ENCODE data around the gene SLC35G4. TPM values are rescaled to one million over a fixed set of nuclear protein-coding genes. Genes with fewer than 3 reads are reported as not detected.
"Not testable (repeated sequence)": the region's sequence is repeated elsewhere in the genome, so short reads cannot be mapped to it uniquely, and the experiment has no call there.

Gene SLC35G4
- total RNA-seq, 8 experiments from 2014 or later = 0.57 to 0.91 TPM; not detected in 6

DNA sequence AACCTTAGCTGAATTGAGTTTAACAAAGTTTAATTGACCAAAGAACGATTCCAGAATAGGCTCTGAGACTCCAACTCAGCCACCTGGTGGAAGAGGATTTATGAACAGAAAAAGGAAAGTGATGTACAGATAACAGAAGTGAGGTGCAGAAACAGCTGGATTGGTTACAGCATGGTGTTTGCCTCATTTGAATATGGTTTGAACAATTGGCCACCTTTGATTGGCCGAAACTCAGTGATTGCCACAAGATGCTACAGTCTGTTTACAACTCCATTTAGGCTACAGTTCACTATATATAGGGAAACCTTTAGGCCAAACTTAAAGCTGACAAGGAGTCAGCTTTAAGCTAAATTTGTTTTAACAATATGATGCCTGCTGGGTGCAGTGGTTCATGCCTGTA is 28.1 kb upstream of the SLC35G4 start:
- in situ Hi-C loops (cut with MboI; ENCODE audit: low pct_unique_long_range_greater_than_20kb in 2 of 9, low sequenced_read_pairs in 9 of 9, unreplicated experiment in 9 of 9) = no loop called here
- ATAC-seq (replicated peaks in 6 of 8) = no peak
- Histone ChIP-seq H3K4me1 (replicated peaks in 1 of 2) (no peaks in the 10 kb centered on the region), H3K4me3 (no peak overlapping the region), H3K27ac (no peak overlapping the region)
- WGBS, 10 experiments = 30 to 100% (median 64%) methylated on average over 1 to 2 of the region's 2 CpGs

DNA sequence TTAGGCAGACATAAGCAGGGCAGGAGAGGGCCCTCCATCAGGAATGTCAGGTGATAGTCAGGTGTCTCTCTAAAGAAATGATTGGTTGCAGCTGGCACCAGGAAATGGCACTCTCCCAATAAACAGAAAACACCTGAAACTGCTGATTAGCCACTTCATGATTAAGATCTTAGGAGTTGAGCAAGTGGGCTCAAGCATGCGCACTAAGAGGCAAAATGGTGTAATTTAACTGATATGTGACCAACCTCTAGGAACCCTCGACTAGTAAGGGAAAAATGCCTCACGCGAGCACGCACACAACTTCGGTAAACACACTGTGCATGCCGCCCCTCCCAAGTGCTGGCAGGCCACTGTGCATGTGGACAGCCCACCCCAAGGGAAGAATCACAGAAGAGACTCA is 23.8 kb upstream of the SLC35G4 start:
- Histone ChIP-seq H3K4me1 (replicated peaks in 1 of 2) (no peaks in the 10 kb centered on the region), H3K4me3 (no peak overlapping the region), H3K27ac (no peak overlapping the region)
- 55 to 100% (median 74%) methylated on average over 2 to 7 of the region's 7 CpGs; no CpG with 5 or more reads in 6 of the 10 experiments for WGBS, 10 experiments
- ATAC-seq (replicated peaks in 6 of 8) = no peak
- in situ Hi-C loops (cut with MboI; ENCODE audit: low pct_unique_long_range_greater_than_20kb in 2 of 9, low sequenced_read_pairs in 9 of 9, unreplicated experiment in 9 of 9) = no loop called here

DNA sequence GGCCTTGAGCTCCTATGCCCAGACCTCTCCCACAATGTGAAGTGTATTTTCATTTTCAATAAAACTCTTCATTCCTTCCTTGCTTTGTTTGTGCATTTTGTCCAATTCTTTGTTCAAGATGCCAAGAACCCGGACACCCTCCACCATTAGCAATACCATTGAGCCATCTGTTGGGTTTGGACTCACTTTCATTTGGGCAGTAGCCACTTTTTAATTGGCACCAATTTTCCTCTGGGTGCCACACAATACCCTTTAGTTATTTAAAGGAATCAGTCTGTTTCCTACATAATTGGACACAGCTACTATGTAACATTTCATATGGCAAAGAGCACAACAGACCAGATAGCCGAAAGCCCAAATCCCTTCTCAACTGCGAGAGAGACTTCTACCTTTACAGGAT is 22.5 kb upstream of the SLC35G4 start:
- 10 to 100% (median 80%) methylated on average over 1 to 3 of the region's 3 CpGs; no CpG with 5 or more reads in 1 of the 10 experiments for whole genome bisulfite sequencing, 10 experiments
- in situ Hi-C loops (cut with MboI; ENCODE audit: low pct_unique_long_range_greater_than_20kb in 2 of 9, low sequenced_read_pairs in 9 of 9, unreplicated experiment in 9 of 9) = no loop called here
- no peak for ATAC-seq (replicated peaks in 6 of 8)
- no peak overlapping the region for H3K4me3 ChIP-seq
- no peak overlapping the region for H3K27ac ChIP-seq
- H3K4me1 ChIP-seq (replicated peaks in 1 of 2) = no peaks in the 10 kb centered on the region

DNA sequence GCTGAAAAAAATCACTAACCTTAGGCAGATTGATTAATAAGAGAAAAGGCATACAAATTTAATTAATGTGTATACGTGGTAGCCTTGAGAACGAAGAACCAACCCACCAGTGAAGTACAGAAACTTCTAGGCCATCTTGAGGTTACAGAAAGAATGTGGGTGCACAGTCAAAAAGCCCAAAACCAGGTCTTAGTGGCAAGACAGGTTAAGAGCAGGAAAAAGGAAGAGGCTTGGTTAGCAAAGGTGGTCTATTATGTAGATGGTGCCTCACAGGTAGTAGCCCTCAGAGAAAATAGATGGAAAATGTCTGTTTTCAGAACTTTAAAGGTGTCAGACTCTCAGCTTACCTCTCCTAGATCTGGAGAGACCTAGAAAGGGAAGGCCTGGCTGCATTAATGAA is 22.0 kb upstream of the SLC35G4 start:
- WGBS, 10 experiments = 13 to 100% (median 74%) methylated on average over 1 to 2 of the region's 2 CpGs; no CpG with 5 or more reads in 4 of the 10 experiments
- Histone ChIP-seq H3K27ac (no peak overlapping the region), H3K4me1 (replicated peaks in 1 of 2) (no peaks in the 10 kb centered on the region), H3K4me3 (no peak overlapping the region)
- in situ Hi-C loops (cut with MboI; ENCODE audit: low pct_unique_long_range_greater_than_20kb in 2 of 9, low sequenced_read_pairs in 9 of 9, unreplicated experiment in 9 of 9) = no loop called here
- ATAC-seq (replicated peaks in 6 of 8) = no peak

DNA sequence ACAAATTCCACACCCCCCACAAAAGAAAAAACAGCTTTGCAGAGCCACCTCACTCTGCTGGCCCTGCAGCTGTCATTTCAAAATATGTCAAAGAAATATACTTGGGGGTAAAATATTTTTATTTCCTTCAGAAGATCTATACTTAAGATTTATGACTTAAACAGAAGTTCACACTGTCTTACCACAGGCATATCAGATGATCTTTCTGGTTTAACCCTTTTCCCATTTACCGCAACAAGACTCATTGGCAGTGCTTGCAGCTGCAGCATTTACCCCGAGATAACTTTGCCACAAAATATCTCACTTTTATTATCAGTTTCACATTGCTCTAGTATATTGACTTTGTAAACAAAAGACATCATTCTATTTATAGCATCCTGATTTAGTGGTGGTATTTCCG is 21.6 kb upstream of the SLC35G4 start:
- 36 to 100% (median 92%) methylated on average over 1 to 3 of the region's 3 CpGs; no CpG with 5 or more reads in 2 of the 10 experiments for WGBS, 10 experiments
- H3K4me1 ChIP-seq (replicated peaks in 1 of 2) = no peaks in the 10 kb centered on the region
- ATAC-seq (replicated peaks in 6 of 8) = no peak
- no peak overlapping the region for H3K27ac ChIP-seq
- in situ Hi-C loops (cut with MboI; ENCODE audit: low pct_unique_long_range_greater_than_20kb in 2 of 9, low sequenced_read_pairs in 9 of 9, unreplicated experiment in 9 of 9) = no loop called here
- no peak overlapping the region for H3K4me3 ChIP-seq

DNA sequence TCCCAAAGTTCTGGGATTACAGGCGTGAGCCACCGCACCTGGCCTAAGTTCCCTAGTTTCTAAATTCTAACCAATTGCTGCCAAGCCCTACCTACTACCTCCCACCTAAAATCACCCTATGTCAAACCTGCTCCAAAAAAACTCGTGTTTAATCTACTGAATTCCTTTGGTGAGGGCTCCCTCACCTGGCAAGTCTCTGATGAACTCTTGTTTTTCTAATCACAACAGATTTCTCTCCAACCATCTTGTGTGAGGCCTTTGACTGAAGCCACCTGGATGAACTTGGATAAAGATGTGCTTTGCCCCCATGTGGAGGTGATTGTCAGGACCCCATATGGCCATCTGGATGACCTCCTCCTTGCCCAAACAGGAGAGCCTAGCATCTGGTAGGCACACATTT is 17.4 kb upstream of the SLC35G4 start:
- no peak for ATAC-seq (replicated peaks in 6 of 8)

DNA sequence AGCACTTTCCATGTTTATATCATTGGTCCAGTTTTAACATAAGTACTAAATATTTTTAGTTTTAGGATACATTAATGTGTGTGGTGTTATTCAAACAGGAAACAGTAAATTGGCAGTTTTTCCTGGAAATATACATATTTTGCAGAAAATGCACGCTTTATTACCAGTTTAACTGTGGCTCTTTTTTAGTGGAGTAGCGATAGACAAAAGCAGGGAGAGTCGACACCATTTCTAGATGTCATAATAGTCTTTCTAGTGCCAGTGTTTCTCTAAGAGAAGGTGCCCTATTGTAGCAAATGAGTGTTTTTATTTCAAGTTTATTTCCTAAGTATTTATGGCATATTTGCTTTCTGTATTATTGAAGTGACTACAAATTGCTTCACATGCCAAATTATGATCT is 9.1 kb upstream of the SLC35G4 start:
- no peak for ATAC-seq (replicated peaks in 6 of 8)
- no peak overlapping the region for H3K27ac ChIP-seq
- H3K4me3 ChIP-seq = no peak overlapping the region
- 46 to 89% (median 76%) methylated on average over 1 to 3 of the region's 3 CpGs; no CpG with 5 or more reads in 1 of the 10 experiments for WGBS, 10 experiments
- in situ Hi-C loops (cut with MboI; ENCODE audit: low pct_unique_long_range_greater_than_20kb in 2 of 9, low sequenced_read_pairs in 9 of 9, unreplicated experiment in 9 of 9) = no loop called here
- H3K4me1 ChIP-seq (replicated peaks in 1 of 2) = no peaks in the 10 kb centered on the region

More for the DNA sequence above, 17.4 kb upstream of the SLC35G4 start:
- no peaks in the 10 kb centered on the region for H3K4me1 ChIP-seq (replicated peaks in 1 of 2)
- 57 to 100% (median 67%) methylated on average over 1 to 3 of the region's 3 CpGs; no CpG with 5 or more reads in 7 of the 10 experiments for WGBS, 10 experiments
- no peak overlapping the region for H3K27ac ChIP-seq
- in situ Hi-C loops (cut with MboI; ENCODE audit: low pct_unique_long_range_greater_than_20kb in 2 of 9, low sequenced_read_pairs in 9 of 9, unreplicated experiment in 9 of 9) = no loop called here
- H3K4me3 ChIP-seq = no peak overlapping the region

DNA sequence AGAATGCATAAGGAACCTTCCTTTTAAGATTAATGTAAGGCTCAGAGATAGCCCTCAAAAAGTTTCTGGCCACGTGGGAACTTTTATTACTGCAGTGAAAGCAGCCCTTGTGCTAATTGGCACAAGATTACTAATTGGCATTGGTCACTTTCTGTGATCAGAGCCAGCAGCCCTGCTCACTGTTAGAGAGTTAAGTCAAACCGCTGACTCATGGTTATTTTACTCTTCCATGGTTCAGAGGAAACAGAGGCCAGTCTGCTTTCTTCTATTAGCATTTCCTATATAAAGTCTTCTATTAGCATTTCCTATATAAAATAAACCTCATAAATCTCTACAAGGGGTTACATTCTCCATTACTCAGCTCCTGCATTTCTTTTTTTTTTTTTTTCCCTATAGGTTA is 1.5 kb upstream of the SLC35G4 start:
- no peak overlapping the region for H3K27ac ChIP-seq
- peak in 2 of 8 experiments; percentile 48 to 64 for ATAC-seq (replicated peaks in 6 of 8)
- H3K4me1 ChIP-seq (replicated peaks in 1 of 2) = no peaks in the 10 kb centered on the region
- no peak overlapping the region for H3K4me3 ChIP-seq
- in situ Hi-C loops (cut with MboI; ENCODE audit: low pct_unique_long_range_greater_than_20kb in 2 of 9, low sequenced_read_pairs in 9 of 9, unreplicated experiment in 9 of 9) = no loop called here
- WGBS, 10 experiments = 0 to 83% (median 7%) methylated on average over 1 to 2 of the region's 2 CpGs; no CpG with 5 or more reads in 2 of the 10 experiments

DNA sequence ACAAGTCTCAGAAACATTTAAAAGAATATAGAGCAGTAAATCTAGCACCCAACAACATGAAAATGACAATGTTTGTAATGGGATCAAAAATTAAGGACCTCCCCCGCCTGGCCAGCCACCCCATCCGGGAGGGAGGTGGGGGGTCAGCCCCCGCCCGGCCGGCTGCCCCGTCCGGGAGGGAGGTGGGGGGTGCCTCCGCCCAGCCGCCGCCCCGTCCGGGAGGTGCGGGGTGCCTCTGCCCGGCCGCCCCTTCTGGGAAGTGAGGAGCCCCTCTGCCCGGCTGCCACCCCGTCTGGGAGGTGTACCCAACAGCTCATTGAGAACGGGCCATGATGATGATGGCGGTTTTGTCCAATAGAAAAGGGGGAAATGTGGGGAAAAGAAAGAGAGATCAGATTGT is 778 bp upstream of the SLC35G4 start:
- H3K4me3 ChIP-seq; H3K27ac ChIP-seq; ATAC-seq (replicated peaks in 6 of 8); in situ Hi-C loops (cut with MboI; ENCODE audit: low pct_unique_long_range_greater_than_20kb in 2 of 9, low sequenced_read_pairs in 9 of 9, unreplicated experiment in 9 of 9); H3K4me1 ChIP-seq (replicated peaks in 1 of 2): not testable (repeated sequence)
- WGBS, 10 experiments = no CpG with 5 or more reads among the region's 19 CpGs

DNA sequence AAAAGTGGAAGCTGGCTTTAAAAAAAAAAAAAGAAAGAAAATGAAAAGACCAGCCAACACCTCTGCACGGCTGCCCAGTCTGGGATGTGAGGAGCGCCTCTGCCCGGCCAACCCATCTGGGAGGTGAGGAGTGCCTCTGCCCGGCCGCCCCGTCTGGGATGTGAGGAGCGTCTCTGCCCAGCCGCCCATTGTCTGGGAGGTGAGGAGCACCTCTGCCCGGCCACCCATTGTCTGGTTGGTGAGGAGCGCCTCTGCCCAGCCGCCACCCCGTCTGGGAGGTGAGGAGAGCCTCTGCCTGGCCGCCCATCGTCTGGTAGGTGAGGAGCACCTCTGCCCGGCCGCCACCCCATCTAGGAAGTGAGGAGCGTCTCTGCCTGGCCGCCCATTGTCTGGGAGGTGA is 3.7 kb downstream of the SLC35G4 start:
- H3K4me3 ChIP-seq; H3K4me1 ChIP-seq (replicated peaks in 1 of 2); ATAC-seq (replicated peaks in 6 of 8); H3K27ac ChIP-seq; in situ Hi-C loops (cut with MboI; ENCODE audit: low pct_unique_long_range_greater_than_20kb in 2 of 9, low sequenced_read_pairs in 9 of 9, unreplicated experiment in 9 of 9): not testable (repeated sequence)
- no CpG with 5 or more reads among the region's 18 CpGs for WGBS, 10 experiments

DNA sequence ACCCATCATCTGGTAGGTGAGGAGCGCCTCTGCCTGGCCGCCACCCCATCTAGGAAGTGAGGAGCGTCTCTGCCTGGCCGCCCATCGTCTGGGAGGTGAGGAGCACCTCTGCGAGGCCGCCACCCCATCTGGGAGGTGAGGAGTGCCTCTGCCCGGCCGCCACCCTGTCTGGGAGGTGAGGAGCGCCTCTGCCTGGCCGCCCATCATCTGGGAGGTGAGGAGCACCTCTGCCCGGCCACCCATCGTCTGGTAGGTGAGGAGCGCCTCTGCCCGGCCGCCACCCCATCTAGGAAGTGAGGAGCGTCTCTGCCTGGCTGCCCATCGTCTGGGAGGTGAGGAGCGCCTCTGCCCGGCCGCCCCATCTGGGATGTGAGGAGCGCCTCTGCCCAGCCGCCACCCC is 4.2 kb downstream of the SLC35G4 start:
- H3K27ac ChIP-seq; in situ Hi-C loops (cut with MboI; ENCODE audit: low pct_unique_long_range_greater_than_20kb in 2 of 9, low sequenced_read_pairs in 9 of 9, unreplicated experiment in 9 of 9); ATAC-seq (replicated peaks in 6 of 8); H3K4me1 ChIP-seq (replicated peaks in 1 of 2); H3K4me3 ChIP-seq: not testable (repeated sequence)
- WGBS, 10 experiments = no CpG with 5 or more reads among the region's 23 CpGs

DNA sequence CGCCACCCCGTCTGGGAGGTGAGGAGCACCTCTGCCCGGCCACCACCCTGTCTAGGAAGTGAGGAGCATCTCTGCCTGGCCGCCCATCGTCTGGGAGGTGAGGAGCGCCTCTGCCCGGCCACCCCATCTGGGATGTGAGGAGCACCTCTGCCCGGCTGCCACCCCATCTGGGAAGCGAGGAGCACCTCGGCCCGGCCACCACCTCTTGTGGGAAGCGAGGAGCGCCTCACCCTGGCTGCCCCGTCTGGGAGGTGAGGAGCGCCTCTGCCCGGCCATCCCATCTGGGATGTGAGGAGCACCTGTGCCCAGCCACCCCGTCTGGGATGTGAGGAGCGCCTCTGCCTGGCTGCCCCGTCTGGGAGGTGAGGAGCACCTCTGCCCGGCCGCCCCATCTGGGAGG is 4.6 kb downstream of the SLC35G4 start:
- H3K4me3 ChIP-seq; ATAC-seq (replicated peaks in 6 of 8); H3K27ac ChIP-seq; H3K4me1 ChIP-seq (replicated peaks in 1 of 2); in situ Hi-C loops (cut with MboI; ENCODE audit: low pct_unique_long_range_greater_than_20kb in 2 of 9, low sequenced_read_pairs in 9 of 9, unreplicated experiment in 9 of 9): not testable (repeated sequence)
- WGBS, 10 experiments = no CpG with 5 or more reads among the region's 21 CpGs

DNA sequence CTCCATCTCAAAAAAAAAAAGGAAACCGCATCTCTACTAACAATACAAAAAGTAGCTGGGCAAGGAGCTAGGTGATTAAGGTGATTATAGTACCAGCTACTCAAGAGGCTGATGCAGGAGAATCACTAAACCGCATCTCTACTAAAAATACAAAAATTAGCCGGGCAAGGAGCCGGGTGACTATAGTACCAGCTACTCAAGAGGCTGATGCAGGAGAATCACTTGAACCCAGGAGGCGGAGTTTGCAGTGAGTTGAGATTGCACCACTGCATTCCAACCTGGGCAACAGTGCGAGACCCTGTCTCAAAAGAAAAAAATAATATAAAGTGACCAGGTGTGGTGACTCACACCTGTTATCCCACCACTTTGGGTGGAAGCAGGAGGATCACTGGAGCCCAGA is 5.6 kb downstream of the SLC35G4 start:
- WGBS, 10 experiments = 100% methylated on average over 1 to 4 of the region's 6 CpGs; no CpG with 5 or more reads in 8 of the 10 experiments
- H3K27ac ChIP-seq; H3K4me1 ChIP-seq (replicated peaks in 1 of 2); in situ Hi-C loops (cut with MboI; ENCODE audit: low pct_unique_long_range_greater_than_20kb in 2 of 9, low sequenced_read_pairs in 9 of 9, unreplicated experiment in 9 of 9); H3K4me3 ChIP-seq; ATAC-seq (replicated peaks in 6 of 8): not testable (repeated sequence)

DNA sequence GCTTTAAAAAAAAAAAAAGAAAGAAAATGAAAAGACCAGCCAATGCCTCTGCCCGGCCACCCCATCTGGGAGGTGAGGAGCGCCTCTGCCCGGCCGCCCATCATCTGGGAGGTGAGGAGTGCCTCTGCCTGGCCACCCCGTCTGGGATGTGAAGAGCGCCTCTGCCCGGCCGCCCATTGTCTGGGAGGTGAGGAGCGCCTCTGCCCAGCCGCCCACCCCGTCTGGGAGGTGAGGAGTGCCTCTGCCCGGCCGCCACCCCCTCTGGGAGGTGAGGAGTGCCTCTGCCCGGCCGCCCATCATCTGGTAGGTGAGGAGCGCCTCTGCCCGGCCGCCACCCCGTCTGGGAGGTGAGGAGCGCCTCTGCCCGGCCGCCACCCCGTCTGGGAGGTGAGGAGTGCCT is 37.9 kb downstream of the SLC35G4 start:
- ATAC-seq (replicated peaks in 6 of 8); H3K27ac ChIP-seq; in situ Hi-C loops (cut with MboI; ENCODE audit: low pct_unique_long_range_greater_than_20kb in 2 of 9, low sequenced_read_pairs in 9 of 9, unreplicated experiment in 9 of 9); H3K4me1 ChIP-seq (replicated peaks in 1 of 2); H3K4me3 ChIP-seq: not testable (repeated sequence)
- 80% methylated on average over 2 of the region's 23 CpGs; no CpG with 5 or more reads in 9 of the 10 experiments for WGBS, 10 experiments
